GM19193 (cell line): Measurements from ENCODE around the gene SIGLEC9.

Source experiments
- POLR2A ChIP-seq: IDR thresholded peaks from 4 replicates; pipeline ENCODE4 v1.6.1; 2011; ENCODE audit not compliant: insufficient read depth, insufficient read length; ENCODE audit errors: extremely low read depth

SIGLEC9 gene

GRCh38 chr19:51143486-51143885, 18.8 kb downstream of the SIGLEC9 start:
- TF ChIP-seq POLR2A = no peak

GRCh38 chr19:51144482-51145045, 19.9 kb downstream of the SIGLEC9 start:
- no peak for TF ChIP-seq POLR2A

GRCh38 chr19:51145916-51146493, 21.3 kb downstream of the SIGLEC9 start:
- TF ChIP-seq POLR2A = no peak

- TF ChIP-seq POLR2A = no peak
These were observed 22.0 kb downstream of the SIGLEC9 start for GRCh38 chr19:51146751-51147150.

- TF ChIP-seq POLR2A = no peak
These were observed 23.0 kb downstream of the SIGLEC9 start for GRCh38 chr19:51147663-51148062.

GRCh38 chr19:51148580-51148979, 23.9 kb downstream of the SIGLEC9 start:
- TF ChIP-seq POLR2A = no peak

GRCh38 chr19:51150627-51151026, 25.9 kb downstream of the SIGLEC9 start:
- no peak for TF ChIP-seq POLR2A

GRCh38 chr19:51156710-51157109, 32.0 kb downstream of the SIGLEC9 start:
- no peak for TF ChIP-seq POLR2A

- TF ChIP-seq POLR2A = no peak
These were observed 32.6 kb downstream of the SIGLEC9 start for GRCh38 chr19:51157265-51157664.

- no peak for TF ChIP-seq POLR2A
These were observed 33.9 kb downstream of the SIGLEC9 start for GRCh38 chr19:51158474-51159129.

GRCh38 chr19:51159656-51160055, 35.0 kb downstream of the SIGLEC9 start:
- no peak for TF ChIP-seq POLR2A

- TF ChIP-seq POLR2A = no peak
These were observed 36.6 kb downstream of the SIGLEC9 start for GRCh38 chr19:51161266-51161665.

GRCh38 chr19:51161867-51162496, 37.3 kb downstream of the SIGLEC9 start:
- TF ChIP-seq POLR2A = no peak

- TF ChIP-seq POLR2A = no peak
These were observed 38.6 kb downstream of the SIGLEC9 start for GRCh38 chr19:51163257-51163656.

GRCh38 chr19:51164215-51164614, 39.5 kb downstream of the SIGLEC9 start:
- no peak for TF ChIP-seq POLR2A

GRCh38 chr19:51166846-51167490, 42.3 kb downstream of the SIGLEC9 start:
- no peak for TF ChIP-seq POLR2A

- TF ChIP-seq POLR2A = no peak
These were observed 44.0 kb downstream of the SIGLEC9 start for GRCh38 chr19:51168564-51169282.
